ENCODE measurements around the gene SNHG17.
"Not testable (repeated sequence)": the region's sequence is repeated elsewhere in the genome, so short reads cannot be mapped to it uniquely, and the experiment has no call there.

The SNHG17 gene

DNA sequence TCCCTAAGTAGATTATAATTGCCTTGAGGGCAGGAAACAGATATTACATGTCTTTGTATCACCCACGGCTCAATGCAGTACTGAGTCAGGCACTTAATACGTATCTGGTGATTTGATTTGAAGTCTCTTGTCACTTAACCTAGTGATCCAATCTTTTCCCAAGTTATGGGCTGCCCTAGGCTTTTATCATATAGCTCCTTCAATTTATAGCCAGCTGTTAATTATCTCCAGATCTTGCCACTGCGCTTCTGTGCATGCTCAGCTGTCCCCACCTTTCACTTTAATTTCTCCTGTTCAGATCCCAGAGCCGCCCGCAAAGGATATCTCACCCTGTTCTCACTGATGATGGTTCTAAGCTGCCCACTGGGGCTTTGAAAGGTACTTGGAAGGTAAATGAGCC is 41.9 kb downstream of the SNHG17 start:
- TF ChIP-seq, protein P1, sequence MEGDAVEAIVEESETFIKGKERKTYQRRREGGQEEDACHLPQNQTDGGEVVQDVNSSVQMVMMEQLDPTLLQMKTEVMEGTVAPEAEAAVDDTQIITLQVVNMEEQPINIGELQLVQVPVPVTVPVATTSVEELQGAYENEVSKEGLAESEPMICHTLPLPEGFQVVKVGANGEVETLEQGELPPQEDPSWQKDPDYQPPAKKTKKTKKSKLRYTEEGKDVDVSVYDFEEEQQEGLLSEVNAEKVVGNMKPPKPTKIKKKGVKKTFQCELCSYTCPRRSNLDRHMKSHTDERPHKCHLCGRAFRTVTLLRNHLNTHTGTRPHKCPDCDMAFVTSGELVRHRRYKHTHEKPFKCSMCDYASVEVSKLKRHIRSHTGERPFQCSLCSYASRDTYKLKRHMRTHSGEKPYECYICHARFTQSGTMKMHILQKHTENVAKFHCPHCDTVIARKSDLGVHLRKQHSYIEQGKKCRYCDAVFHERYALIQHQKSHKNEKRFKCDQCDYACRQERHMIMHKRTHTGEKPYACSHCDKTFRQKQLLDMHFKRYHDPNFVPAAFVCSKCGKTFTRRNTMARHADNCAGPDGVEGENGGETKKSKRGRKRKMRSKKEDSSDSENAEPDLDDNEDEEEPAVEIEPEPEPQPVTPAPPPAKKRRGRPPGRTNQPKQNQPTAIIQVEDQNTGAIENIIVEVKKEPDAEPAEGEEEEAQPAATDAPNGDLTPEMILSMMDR (IDR thresholded peaks at IDR 0.05; ENCODE audit: borderline replicate concordance, control extremely low read depth, extremely low read depth, insufficient read depth, missing control alignments), result no peak
- no peak for DNase-seq (ENCODE audit: low spot score)
- in situ Hi-C loops (cut with MboI; ENCODE audit: low sequenced_read_pairs, unreplicated experiment), result no loop called here

GRCh38 chr20:38392356-38392755 is 42.8 kb downstream of the SNHG17 start:
- in situ Hi-C loops (cut with MboI; ENCODE audit: low sequenced_read_pairs, unreplicated experiment), result no loop called here
- DNase-seq (ENCODE audit: low spot score), result no peak
- TF ChIP-seq, protein P1 (IDR thresholded peaks at IDR 0.05; ENCODE audit: borderline replicate concordance, control extremely low read depth, extremely low read depth, insufficient read depth, missing control alignments), result no peak

DNA sequence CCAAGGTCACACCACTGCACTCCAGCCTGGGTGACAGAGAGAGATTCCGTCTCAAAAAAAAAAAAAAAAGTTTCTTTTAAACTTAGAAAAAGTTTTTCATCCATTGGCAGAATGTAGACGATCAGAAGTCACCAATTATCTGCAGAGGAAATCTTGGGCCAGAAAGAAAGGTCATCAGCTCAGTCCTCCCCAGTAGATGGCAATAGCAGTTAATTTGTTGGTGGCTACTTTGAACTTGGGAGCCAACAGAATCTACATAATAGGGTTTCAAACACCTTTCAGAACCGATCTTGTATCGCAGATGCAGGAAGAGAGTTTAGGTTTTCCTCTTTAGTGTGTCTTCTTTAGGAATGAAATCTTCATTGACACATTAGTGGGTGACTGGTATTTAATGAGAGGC is 47.2 kb downstream of the SNHG17 start:
- TF ChIP-seq, protein P1 (IDR thresholded peaks at IDR 0.05; ENCODE audit: borderline replicate concordance, control extremely low read depth, extremely low read depth, insufficient read depth, missing control alignments), result no peak
- in situ Hi-C loops (cut with MboI; ENCODE audit: low sequenced_read_pairs, unreplicated experiment), result no loop called here
- no peak for DNase-seq (ENCODE audit: low spot score)

DNA sequence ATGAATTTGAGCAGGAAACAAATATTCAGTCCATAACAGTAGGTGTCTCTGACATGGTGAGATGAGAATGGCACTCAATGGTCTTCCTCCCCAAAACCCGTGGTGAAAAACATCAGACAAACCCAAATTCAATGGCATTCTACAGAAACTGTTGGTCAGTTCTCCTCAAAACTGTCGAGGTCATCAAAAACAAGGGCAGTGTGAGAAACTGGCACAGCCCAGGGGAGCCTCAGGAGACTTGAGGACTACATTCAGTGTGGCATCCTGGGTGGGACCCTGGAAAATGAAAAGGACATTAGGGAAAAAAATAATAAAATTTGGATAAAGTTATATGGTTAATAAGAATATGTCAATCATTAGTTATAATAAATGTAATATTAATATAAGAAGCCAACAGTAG is 48.3 kb downstream of the SNHG17 start:
- no peak for DNase-seq (ENCODE audit: low spot score)
- TF ChIP-seq, protein P1 (IDR thresholded peaks at IDR 0.05; ENCODE audit: borderline replicate concordance, control extremely low read depth, extremely low read depth, insufficient read depth, missing control alignments), result no peak
- in situ Hi-C loops (cut with MboI; ENCODE audit: low sequenced_read_pairs, unreplicated experiment), result no loop called here

GRCh38 chr20:38386004-38386403 is 49.1 kb downstream of the SNHG17 start:
- no peak for DNase-seq (ENCODE audit: low spot score)
- TF ChIP-seq, protein P1 (IDR thresholded peaks at IDR 0.05; ENCODE audit: borderline replicate concordance, control extremely low read depth, extremely low read depth, insufficient read depth, missing control alignments), result no peak
- in situ Hi-C loops (cut with MboI; ENCODE audit: low sequenced_read_pairs, unreplicated experiment), result no loop called here

GRCh38 chr20:38383147-38383546 is 52.0 kb downstream of the SNHG17 start:
- in situ Hi-C loops (cut with MboI; ENCODE audit: low sequenced_read_pairs, unreplicated experiment), result no loop called here
- TF ChIP-seq, protein P1 (IDR thresholded peaks at IDR 0.05; ENCODE audit: borderline replicate concordance, control extremely low read depth, extremely low read depth, insufficient read depth, missing control alignments), result no peak
- no peak for DNase-seq (ENCODE audit: low spot score)

- DNase-seq (ENCODE audit: low spot score); in situ Hi-C loops (cut with MboI; ENCODE audit: low sequenced_read_pairs, unreplicated experiment): not testable (repeated sequence)
Measured at GRCh38 chr20:38377838-38378237, 57.3 kb downstream of the SNHG17 start.
